ENCODE data around the gene EHHADH. TPM values are rescaled to one million over a fixed set of nuclear protein-coding genes. Genes with fewer than 3 reads are reported as not detected.

The EHHADH gene
- total and polyA plus RNA-seq, 2 of the 13 experiments (the other 11 are each of a cell fraction or from before 2014, with no cell fraction given), result 14.5 to 38.9 TPM

GRCh38 chr3:185172086-185173049 is 81.5 kb downstream of the EHHADH start (continued):
- TF ChIP-seq ZNF704 (CRISPR knock-in tag; IDR thresholded peaks at IDR 0.05; ENCODE audit: borderline replicate concordance), result no peak

- H3K27me3 ChIP-seq (ENCODE audit: control insufficient read depth in 1 of 2, insufficient read depth in 2 of 2, low read length in 2 of 2), result peaks cover 0 to 20% of the 10 kb centered on the region in 2 experiments; a peak in 3 of 5 replicates
- no peak overlapping the region for H3K4me3 ChIP-seq (replicated peaks in 1 of 3; ENCODE audit: insufficient read depth in 1 of 3, low read depth in 2 of 3, low read length in 3 of 3)
- in situ Hi-C loops (cut with HindIII; ENCODE audit: extremely low pct_ligation_motif_present, low pct_unique_long_range_greater_than_20kb), result no loop called here
- ChIA-PET POLR2A (no interaction called here), CTCF (ENCODE audit: low intra/inter-chr PET ratio, low total read pairs) (no interaction called here)
- BruUV-seq (replicated peaks), result no TSS peak
- no peak for DNase-seq (ENCODE audit: low spot score)
- intact Hi-C loops (cut with micrococcal nuclease; ENCODE audit: unreplicated experiment), result no loop called here
- 12% methylated on average over 6 of the region's 6 CpGs for WGBS (ENCODE audit: low lambda C conversion rate)
- H3K9me3 ChIP-seq (ENCODE audit: low read length), result no peaks in the 10 kb centered on the region
- H4K20me1 ChIP-seq (ENCODE audit: insufficient read depth, low read length), result no peaks in the 10 kb centered on the region
- H3K36me3 ChIP-seq (replicated peaks in 1 of 2; ENCODE audit: control insufficient read depth in 1 of 2, insufficient read depth in 2 of 2, low read length in 2 of 2), result no peaks in the 10 kb centered on the region
- TF ChIP-seq THAP9 (CRISPR knock-in tag; IDR thresholded peaks at IDR 0.05; ENCODE audit: borderline replicate concordance), result no peak
- H3K27ac ChIP-seq (ENCODE audit: extremely low read length, insufficient read depth, low read length), result no peak overlapping the region
- peaks cover 19% of the 10 kb centered on the region; the same call in 1 of the 2 replicates for H3K4me1 ChIP-seq (ENCODE audit: insufficient read depth, low read length)
- FAIRE-seq, result no peak
- H3K4me2 ChIP-seq (ENCODE audit: low read depth, low read length), result no peak overlapping the region
- no peak overlapping the region for H3K9ac ChIP-seq (ENCODE audit: insufficient read depth, low read depth, low read length)
- no peak; the same call in 2 of the 3 replicates for ATAC-seq
- no peaks in the 10 kb centered on the region for H3K79me2 ChIP-seq (ENCODE audit: insufficient read depth, low read length)
- H2AFZ ChIP-seq (ENCODE audit: low read length), result no peak overlapping the region
These were observed 89.2 kb downstream of the EHHADH start for GRCh38 chr3:185164428-185165217.
